Glutamatergic neuron (in vitro differentiated cells): ENCODE measurements around the gene GOLIM4. TPM values are rescaled to one million over a fixed set of nuclear protein-coding genes. Genes with fewer than 3 reads are reported as not detected.
A peak's percentile ranks its signal among the peaks of the same experiment; 100 is the strongest.

Experiments
- DNase-seq: peaks from one replicate; pipeline ENCODE4 v3.0.0; 2022
- H3K27ac Mint-ChIP-seq: one replicate; pipeline ENCODE4 v1.8.0; 2020; ENCODE audit warnings: mild to moderate bottlenecking, mixed read lengths, inconsistent platforms; ENCODE audit not compliant: unreplicated experiment
- H3K27me3 Mint-ChIP-seq: one replicate; pipeline ENCODE4 v1.8.0; 2020; ENCODE audit warnings: mild to moderate bottlenecking, moderate library complexity, mixed read lengths, inconsistent platforms; ENCODE audit not compliant: unreplicated experiment
- H3K36me3 Mint-ChIP-seq: one replicate; pipeline ENCODE4 v1.8.0; 2020; ENCODE audit warnings: mild to moderate bottlenecking, mixed read lengths, inconsistent platforms; ENCODE audit not compliant: unreplicated experiment
- H3K4me1 Mint-ChIP-seq: one replicate; pipeline ENCODE4 v1.8.0; 2020; ENCODE audit warnings: mild to moderate bottlenecking, low read depth, mixed read lengths, inconsistent platforms; ENCODE audit not compliant: unreplicated experiment
- H3K4me3 Mint-ChIP-seq: one replicate; pipeline ENCODE4 v1.8.0; 2020; ENCODE audit warnings: mild to moderate bottlenecking, mixed read lengths, inconsistent platforms; ENCODE audit not compliant: unreplicated experiment
- H3K9me3 Mint-ChIP-seq: one replicate; pipeline ENCODE4 v1.8.0; 2020; ENCODE audit warnings: mild to moderate bottlenecking, moderate library complexity, mixed read lengths, inconsistent platforms; ENCODE audit not compliant: unreplicated experiment
- CTCF ChIP-seq: fragments of 200-600 bp; sonication (generic); IDR thresholded peaks from one replicate; pipeline ENCODE4 v1.5.0; 2021; ENCODE audit not compliant: partially characterized antibody, unreplicated experiment
- total RNA-seq: library from RNA; stranded (reverse); fragmentation: NEBNext Ultra II Directional; extraction: Animal tissue kit (Norgen Biotek cat#: 25700); gene quantifications from one replicate; pipeline ENCODE4 v1.2.1, GENCODE V29; 2021; ENCODE audit not compliant: unreplicated experiment

Gene GOLIM4
- total RNA-seq, 1 donor from 2014 or later: 31.7 TPM

GRCh38 chr3:168048414-168049330 is 47.1 kb downstream of the GOLIM4 start:
- DNase-seq: no peak
- H3K4me3 Mint-ChIP-seq: no peak overlapping the region
- no peak overlapping the region for H3K27ac Mint-ChIP-seq
- peaks cover 11% of the 10 kb centered on the region for H3K4me1 Mint-ChIP-seq
- no peaks in the 10 kb centered on the region for H3K36me3 Mint-ChIP-seq
- H3K9me3 Mint-ChIP-seq: no peaks in the 10 kb centered on the region
- TF ChIP-seq CTCF: no peak
- peaks cover 2% of the 10 kb centered on the region for H3K27me3 Mint-ChIP-seq

- Mint-ChIP-seq H3K27ac (no peak overlapping the region), H3K9me3 (no peaks in the 10 kb centered on the region), H3K27me3 (peaks cover 2% of the 10 kb centered on the region), H3K4me1 (peaks cover 11% of the 10 kb centered on the region), H3K4me3 (no peak overlapping the region), H3K36me3 (no peaks in the 10 kb centered on the region)
- no peak for TF ChIP-seq CTCF
- DNase-seq: no peak
Observed at GRCh38 chr3:168047936-168048335, 47.8 kb downstream of the GOLIM4 start.

DNA sequence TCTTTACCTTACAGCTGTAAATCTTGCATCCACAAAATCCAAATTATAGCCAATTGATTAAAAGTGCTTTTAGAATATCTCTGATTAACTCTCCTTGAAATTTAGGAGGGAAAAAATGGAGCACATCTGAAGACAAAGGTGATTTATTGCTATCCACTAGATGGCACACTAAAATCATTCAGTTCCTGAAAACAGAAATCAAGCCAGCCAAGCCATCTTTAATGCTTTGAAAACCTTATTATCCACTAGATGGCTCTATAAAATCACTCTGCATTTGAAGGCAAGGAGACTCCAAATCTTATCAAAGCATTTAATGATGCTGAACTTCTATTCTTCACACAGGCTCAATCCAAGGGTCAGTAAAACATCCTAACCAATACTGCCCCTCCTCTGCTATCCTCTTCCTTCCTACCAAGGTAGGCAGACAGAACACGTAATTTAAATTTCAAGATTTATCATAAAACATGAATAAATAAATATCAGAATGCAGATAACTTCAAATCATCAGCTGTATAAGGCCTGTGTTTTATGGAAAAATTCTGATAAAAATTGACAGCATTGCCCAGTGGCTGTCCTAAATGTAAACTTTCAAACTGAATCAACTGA is 48.4 kb downstream of the GOLIM4 start:
- no peaks in the 10 kb centered on the region for H3K9me3 Mint-ChIP-seq
- DNase-seq: no peak
- H3K4me1 Mint-ChIP-seq: peaks cover 11% of the 10 kb centered on the region
- TF ChIP-seq CTCF: peak; percentile 63
- H3K27me3 Mint-ChIP-seq: peaks cover 2% of the 10 kb centered on the region
- no peaks in the 10 kb centered on the region for H3K36me3 Mint-ChIP-seq
- no peak overlapping the region for H3K27ac Mint-ChIP-seq
- no peak overlapping the region for H3K4me3 Mint-ChIP-seq

- Mint-ChIP-seq H3K27ac (no peak overlapping the region), H3K36me3 (no peaks in the 10 kb centered on the region), H3K27me3 (no peaks in the 10 kb centered on the region), H3K4me3 (no peak overlapping the region), H3K9me3 (no peaks in the 10 kb centered on the region), H3K4me1 (peaks cover 2% of the 10 kb centered on the region)
- DNase-seq: no peak
- no peak for TF ChIP-seq CTCF
Observed at GRCh38 chr3:168044049-168044448, 51.7 kb downstream of the GOLIM4 start.

DNA sequence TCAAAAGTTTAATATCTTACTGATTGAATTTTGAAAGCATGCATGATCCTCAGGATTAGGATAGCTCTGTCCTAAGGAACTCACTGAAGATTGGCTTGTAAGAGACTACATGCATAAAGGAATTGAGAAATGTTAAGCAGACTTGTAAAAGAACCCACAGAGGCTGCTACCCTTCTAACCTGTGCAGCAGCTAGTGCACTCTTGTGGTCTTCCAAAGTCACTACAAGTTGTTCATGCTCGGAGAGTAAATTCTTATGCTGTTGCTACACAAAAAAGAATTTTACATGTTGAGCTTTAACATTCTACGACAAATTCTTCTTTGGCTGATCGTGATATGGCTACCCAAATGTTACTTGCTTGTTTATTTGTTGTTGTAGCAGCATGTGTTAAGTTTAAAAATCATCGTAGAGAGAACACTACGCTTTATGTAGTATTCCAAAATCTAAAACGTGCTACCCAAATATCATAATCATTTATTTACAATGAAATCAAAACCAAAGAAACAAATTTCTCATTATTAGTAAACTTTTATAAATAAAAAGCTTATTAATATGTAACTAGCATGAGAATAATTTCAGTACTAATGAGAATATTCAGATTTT is 55.0 kb downstream of the GOLIM4 start:
- peaks cover 2% of the 10 kb centered on the region for H3K4me1 Mint-ChIP-seq
- H3K27ac Mint-ChIP-seq: no peak overlapping the region
- no peaks in the 10 kb centered on the region for H3K36me3 Mint-ChIP-seq
- H3K9me3 Mint-ChIP-seq: no peaks in the 10 kb centered on the region
- no peak for DNase-seq
- H3K4me3 Mint-ChIP-seq: no peak overlapping the region
- TF ChIP-seq CTCF: peak; percentile 67
- H3K27me3 Mint-ChIP-seq: no peaks in the 10 kb centered on the region
